Naive B cell (primary cell): ENCODE data around the gene TRIM69. TPM values are rescaled to one million over a fixed set of nuclear protein-coding genes. Genes with fewer than 3 reads are reported as not detected.

Source experiments
- ATAC-seq, 2 donors: fragments of 150-1000 bp; cut with Tn5 transposase; 2 replicates each; pipeline ENCODE4 v1.10.0; 2021; ENCODE audit warnings: low read depth in 2 of 2, mild to moderate bottlenecking in 2 of 2, moderate library complexity in 2 of 2
- DNase-seq: peaks from one replicate; pipeline ENCODE4 v3.0.0; 2022
- H3K27ac Mint-ChIP-seq, 6 donors: one replicate each; pipeline ENCODE4 v1.8.0; 2020 to 2022; ENCODE audit warnings: mild to moderate bottlenecking in 6 of 6, mixed read lengths in 6 of 6, moderate library complexity in 5 of 6, inconsistent platforms in 2 of 6
- H3K27me3 Mint-ChIP-seq, 3 donors: one replicate each; pipeline ENCODE4 v1.8.0; 2021 to 2022; ENCODE audit warnings: mixed read lengths in 3 of 3, mild to moderate bottlenecking in 1 of 3
- H3K36me3 Mint-ChIP-seq, 2 donors: one replicate each; pipeline ENCODE4 v1.8.0; 2020 to 2022; ENCODE audit warnings: mixed read lengths in 2 of 2, inconsistent platforms in 1 of 2, mild to moderate bottlenecking in 1 of 2
- H3K4me1 Mint-ChIP-seq, 3 donors: one replicate each; pipeline ENCODE4 v1.8.0; 2020 to 2022; ENCODE audit warnings: mixed read lengths in 3 of 3, inconsistent platforms in 1 of 3, mild to moderate bottlenecking in 1 of 3, moderate library complexity in 1 of 3
- H3K4me3 Mint-ChIP-seq, 8 donors: one replicate each; pipeline ENCODE4 v1.8.0; 2020 to 2022; ENCODE audit warnings: mild to moderate bottlenecking in 8 of 8, mixed read lengths in 8 of 8, moderate library complexity in 8 of 8, inconsistent platforms in 2 of 8
- H3K9me3 Mint-ChIP-seq, 7 donors: one replicate each; pipeline ENCODE4 v1.8.0; 2020 to 2022; ENCODE audit warnings: mixed read lengths in 7 of 7, mild to moderate bottlenecking in 5 of 7, inconsistent platforms in 2 of 7, moderate library complexity in 1 of 7
- polyA plus RNA-seq, 6 donors: library from polyadenylated mRNA; unstranded; fragments of 300-500 nt; fragmentation: Illumina TruSeq; gene quantifications; one replicate each; pipeline ENCODE4 v1.2.3, GENCODE V29; 2021; ENCODE audit warnings: low read depth in 6 of 6

The TRIM69 gene
- polyA plus RNA-seq, 6 donors from 2014 or later: 9.4 to 22.4 (median 18.1) TPM

GRCh38 chr15:44808557-44808956, 72.2 kb downstream of the TRIM69 start:
- Mint-ChIP-seq H3K36me3 (no peaks in the 10 kb centered on the region), H3K9me3 (peaks cover 0 to 1% (median 0%) of the 10 kb centered on the region in 7 donors), H3K27me3 (peaks cover 0 to 12% (median 5%) of the 10 kb centered on the region in 3 donors), H3K4me3 (no peak overlapping the region), H3K4me1 (no peaks in the 10 kb centered on the region), H3K27ac (no peak overlapping the region)
- ATAC-seq: no peak
- no peak for DNase-seq

- Mint-ChIP-seq H3K9me3 (no peaks in the 10 kb centered on the region), H3K4me3 (no peak overlapping the region), H3K4me1 (no peaks in the 10 kb centered on the region), H3K27ac (no peak overlapping the region), H3K36me3 (no peaks in the 10 kb centered on the region), H3K27me3 (peaks cover 0 to 7% (median 5%) of the 10 kb centered on the region in 3 donors)
- ATAC-seq (no peak), DNase-seq (no peak)
Observed at GRCh38 chr15:44810237-44810636, 73.9 kb downstream of the TRIM69 start.

- ATAC-seq: no peak
- Mint-ChIP-seq H3K4me1 (no peaks in the 10 kb centered on the region), H3K4me3 (no peak overlapping the region)
Observed at GRCh38 chr15:44811337-44811736, 75.0 kb downstream of the TRIM69 start.

GRCh38 chr15:44812029-44812517, 75.7 kb downstream of the TRIM69 start:
- Mint-ChIP-seq H3K36me3 (no peaks in the 10 kb centered on the region), H3K4me1 (no peaks in the 10 kb centered on the region), H3K9me3 (no peaks in the 10 kb centered on the region), H3K27ac (no peak overlapping the region), H3K27me3 (peaks cover 0 to 5% (median 0%) of the 10 kb centered on the region in 3 donors), H3K4me3 (no peak overlapping the region)
- DNase-seq: no peak
- no peak for ATAC-seq

More at GRCh38 chr15:44811337-44811736, 75.0 kb downstream of the TRIM69 start:
- no peaks in the 10 kb centered on the region for H3K9me3 Mint-ChIP-seq
- DNase-seq: no peak
- H3K36me3 Mint-ChIP-seq: no peaks in the 10 kb centered on the region
- no peak overlapping the region for H3K27ac Mint-ChIP-seq
- H3K27me3 Mint-ChIP-seq: peaks cover 0 to 5% (median 0%) of the 10 kb centered on the region in 3 donors

- DNase-seq: no peak
- Mint-ChIP-seq H3K9me3 (no peaks in the 10 kb centered on the region), H3K36me3 (no peaks in the 10 kb centered on the region), H3K27ac (no peak overlapping the region), H3K4me1 (no peaks in the 10 kb centered on the region), H3K4me3 (no peak overlapping the region), H3K27me3 (peaks cover 0 to 5% (median 0%) of the 10 kb centered on the region in 3 donors)
- ATAC-seq: no peak
Observed at GRCh38 chr15:44813231-44813630, 76.9 kb downstream of the TRIM69 start.

Other genes with a start within 250 kb of the TRIM69 start
- gene EIF3J, start 199.4 kb upstream of the TRIM69 start, polyA plus RNA-seq: 10 to 100 TPM in 5 of 6 donors, 1 to 10 TPM in 1; 9.3 to 22.5 (median 13.1) TPM
- 10 to 100 TPM; 19.7 to 70.0 (median 53.0) TPM for gene SPG11, start 72.9 kb upstream of the TRIM69 start, polyA plus RNA-seq
- gene PATL2, start 25.2 kb upstream of the TRIM69 start, polyA plus RNA-seq: 10 to 100 TPM in 5 of 6 donors, 1 to 10 TPM in 1; 9.3 to 28.6 (median 20.2) TPM
- gene B2M, start 25.0 kb upstream of the TRIM69 start, polyA plus RNA-seq: over 10,000 TPM; 15,630 to 30,116 (median 21,556) TPM
- not detected for gene TERB2, start 220.2 kb downstream of the TRIM69 start, polyA plus RNA-seq